CD4-positive, alpha-beta T cell treated with Interleukin-17A for 1 hour (primary cell): ENCODE results near the gene ADGRA1.
"Not testable (repeated sequence)": the region's sequence is repeated elsewhere in the genome, so short reads cannot be mapped to it uniquely, and the experiment has no call there.

Source experiments
- DNase-seq: peaks from one replicate; pipeline ENCODE4 v3.0.0-alpha.2; 2020

ADGRA1 gene

GRCh38 chr10:133097961-133098360 lies 10.2 kb downstream of the ADGRA1 start:
- no peak for DNase-seq

GRCh38 chr10:133098426-133099124 lies 10.9 kb downstream of the ADGRA1 start:
- no peak for DNase-seq

DNA sequence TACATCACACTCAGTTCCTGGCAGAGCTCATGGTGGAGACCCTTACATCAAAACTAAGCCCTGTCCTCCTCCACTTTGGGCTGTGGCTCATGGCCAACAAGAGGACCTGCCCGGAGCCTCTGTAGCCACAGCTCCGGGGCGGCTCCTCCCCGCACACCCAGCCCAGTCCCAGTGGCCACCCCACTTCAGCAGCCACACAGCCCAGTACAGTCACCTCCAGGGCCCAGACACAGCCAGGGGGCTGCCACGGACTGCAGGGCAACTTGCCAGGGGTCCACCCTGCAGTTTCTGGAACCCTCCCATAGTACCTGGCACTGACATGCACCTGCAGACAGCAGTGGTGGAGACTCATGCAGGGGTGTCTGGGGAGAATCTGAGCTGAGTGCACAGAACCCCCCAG lies 11.8 kb downstream of the ADGRA1 start:
- no peak for DNase-seq

GRCh38 chr10:133100186-133100585 lies 12.5 kb downstream of the ADGRA1 start:
- no peak for DNase-seq

GRCh38 chr10:133100706-133101415 lies 13.1 kb downstream of the ADGRA1 start:
- no peak for DNase-seq

- DNase-seq: no peak
These were observed 13.7 kb downstream of the ADGRA1 start for GRCh38 chr10:133101416-133101810.

DNA sequence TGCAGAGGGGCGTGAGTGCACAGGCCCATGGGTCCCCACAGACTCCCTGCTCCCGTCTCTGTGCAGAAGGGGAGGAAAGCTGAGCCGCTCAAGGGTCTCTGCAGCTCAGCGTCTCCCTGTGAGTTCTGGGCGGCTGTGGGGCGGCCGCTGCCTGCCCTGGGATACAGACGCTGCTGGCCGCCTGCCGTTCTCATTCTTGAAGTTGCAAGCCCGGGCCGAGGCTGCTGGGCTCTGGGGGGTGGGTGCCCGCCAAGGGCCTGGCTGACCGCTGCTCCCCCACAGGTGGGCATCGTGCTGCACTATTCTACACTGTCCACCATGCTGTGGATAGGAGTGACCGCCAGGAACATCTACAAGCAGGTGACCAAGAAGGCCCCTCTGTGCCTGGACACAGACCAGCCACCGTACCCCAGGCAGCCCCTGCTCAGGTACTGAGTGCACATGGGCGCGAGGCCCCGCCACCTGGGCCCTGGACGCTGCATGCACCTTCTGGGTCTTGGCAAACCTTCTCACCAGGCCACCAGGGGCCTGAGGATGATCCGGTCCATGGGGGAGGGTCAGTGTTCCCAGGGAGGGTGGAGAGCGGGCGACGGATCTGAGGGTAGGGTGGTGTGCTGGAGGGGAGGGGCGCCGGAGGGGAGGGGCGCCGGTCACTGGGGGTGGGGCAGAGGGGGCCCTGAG lies 14.8 kb downstream of the ADGRA1 start:
- no peak for DNase-seq

DNA sequence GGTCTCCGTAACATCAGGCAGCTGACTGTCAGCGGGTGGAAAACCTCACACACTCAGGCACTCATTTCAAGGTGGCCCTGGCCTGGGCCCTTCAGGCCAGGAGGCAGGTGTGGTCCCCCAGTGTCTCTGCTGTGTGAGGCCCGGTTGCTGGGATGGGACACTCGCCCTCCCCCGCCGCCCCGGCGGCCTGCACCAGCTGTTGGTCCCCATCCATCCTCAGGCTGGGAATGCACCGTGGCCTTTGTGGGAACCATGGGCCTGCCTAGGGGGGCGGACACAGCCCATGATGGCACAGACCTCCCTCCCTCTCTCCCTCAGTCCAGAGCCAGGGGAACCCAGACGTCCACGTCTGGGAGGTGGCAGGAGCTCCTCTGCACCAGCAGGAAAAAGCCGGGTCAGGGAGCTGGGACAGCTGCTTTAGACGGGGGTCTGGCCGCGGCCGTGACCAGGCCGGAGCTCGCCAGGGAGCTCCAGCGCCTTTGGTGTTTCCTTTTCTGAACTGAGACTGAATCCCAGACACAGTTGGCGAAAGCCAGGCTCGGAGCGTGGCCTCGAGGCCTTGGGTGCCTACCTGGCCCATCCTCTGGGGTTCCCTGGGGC lies 15.7 kb downstream of the ADGRA1 start:
- no peak for DNase-seq

DNA sequence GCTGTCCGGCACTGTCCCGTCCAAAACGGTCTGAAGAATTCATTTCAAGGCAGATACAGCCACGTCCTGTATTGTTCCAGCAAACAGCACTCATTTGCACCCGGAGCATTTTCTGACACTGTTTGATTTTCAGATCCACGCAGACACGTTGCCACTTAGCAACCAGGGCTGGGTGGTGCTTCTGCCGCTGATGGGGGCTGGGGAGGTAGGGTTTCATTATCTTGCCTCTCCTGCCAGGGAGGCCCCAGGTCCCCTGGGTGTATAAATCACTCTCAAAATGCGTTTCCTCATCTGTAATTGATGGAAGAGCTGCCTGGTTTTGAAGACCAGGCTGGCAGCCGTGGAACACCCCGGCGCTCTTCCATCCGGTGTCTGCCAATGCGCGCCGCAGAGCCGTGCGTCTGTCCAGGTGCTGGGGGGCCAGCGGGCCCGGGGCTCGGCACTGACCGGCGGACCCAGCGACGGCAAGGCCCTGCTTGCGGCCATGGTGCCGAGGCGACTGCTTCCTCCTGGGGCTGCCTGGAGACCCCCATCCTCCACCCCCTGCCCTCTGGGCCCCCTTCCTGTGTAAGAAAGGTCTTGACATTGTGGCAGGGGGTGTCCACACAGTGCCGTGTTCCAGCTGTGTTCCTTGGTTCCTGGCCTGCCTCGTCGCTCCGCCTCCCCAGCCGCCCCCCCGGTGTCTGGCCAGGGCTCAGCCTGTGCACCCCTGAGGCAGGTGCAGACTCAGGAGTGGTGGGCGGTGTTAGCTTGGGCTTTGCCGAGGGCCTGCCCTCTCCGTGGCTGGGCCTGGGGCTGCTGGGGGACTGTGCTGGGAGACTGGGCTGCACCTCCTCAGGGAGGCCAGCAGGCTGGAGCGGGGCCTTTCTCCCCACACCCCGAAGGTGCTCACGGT lies 16.6 kb downstream of the ADGRA1 start:
- no peak for DNase-seq

- DNase-seq: no peak
These were observed 17.4 kb downstream of the ADGRA1 start for GRCh38 chr10:133104963-133105640.

DNA sequence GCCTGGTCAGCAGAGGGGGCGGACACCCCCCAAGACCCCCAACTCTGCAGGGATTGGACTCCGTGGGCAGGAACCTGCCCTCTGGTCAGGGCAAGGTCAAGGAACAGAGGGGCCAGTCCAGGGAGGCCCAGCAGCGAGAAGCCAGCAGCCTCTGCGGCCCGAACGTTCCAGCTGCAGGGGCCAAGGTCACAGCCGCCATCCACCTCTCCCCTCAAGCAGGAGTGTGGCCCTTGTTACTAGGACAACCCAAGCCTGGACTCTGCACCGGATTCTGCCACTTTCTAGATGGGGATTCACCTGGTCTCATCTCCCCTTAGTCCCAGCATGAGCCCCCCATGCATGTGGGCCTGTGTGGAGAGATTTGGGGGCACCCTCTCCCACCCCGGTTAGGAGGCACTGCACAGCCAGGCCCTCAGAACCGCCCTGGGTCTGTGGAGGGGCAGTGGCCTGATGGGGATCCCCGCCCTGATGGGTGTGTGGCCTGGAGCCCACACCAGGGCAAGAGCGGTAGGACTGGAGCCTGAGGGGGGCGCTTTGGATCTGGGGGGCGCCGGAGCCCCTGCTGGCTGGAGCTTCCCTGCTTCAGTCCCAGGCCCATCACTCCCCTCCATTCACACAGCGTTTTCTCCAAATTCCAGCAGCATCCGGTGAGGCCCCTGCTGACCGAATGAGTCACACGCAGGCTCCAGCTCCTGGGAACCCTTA lies 18.1 kb downstream of the ADGRA1 start:
- DNase-seq: no peak

GRCh38 chr10:133106516-133106915 lies 18.8 kb downstream of the ADGRA1 start:
- DNase-seq: no peak

DNA sequence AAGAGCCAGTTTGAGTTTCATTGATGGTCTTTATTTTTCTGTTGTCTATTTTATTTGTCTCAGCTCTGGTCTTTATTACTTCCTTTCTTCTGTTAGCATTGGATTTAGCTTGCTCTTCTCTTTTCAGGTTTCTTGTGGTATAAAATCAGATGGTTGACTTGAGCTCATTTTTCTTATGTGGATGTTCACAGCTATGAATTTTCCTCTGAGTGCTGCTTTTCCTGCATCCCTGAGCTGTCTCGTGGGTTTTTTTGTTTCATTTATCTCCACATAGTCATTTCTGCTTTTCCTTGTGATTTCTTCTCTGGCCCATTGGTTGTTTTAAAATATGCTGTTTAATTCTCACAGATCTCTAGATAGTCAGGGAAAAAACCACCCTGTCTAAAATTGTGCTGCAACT lies 19.7 kb downstream of the ADGRA1 start:
- DNase-seq: no peak

DNA sequence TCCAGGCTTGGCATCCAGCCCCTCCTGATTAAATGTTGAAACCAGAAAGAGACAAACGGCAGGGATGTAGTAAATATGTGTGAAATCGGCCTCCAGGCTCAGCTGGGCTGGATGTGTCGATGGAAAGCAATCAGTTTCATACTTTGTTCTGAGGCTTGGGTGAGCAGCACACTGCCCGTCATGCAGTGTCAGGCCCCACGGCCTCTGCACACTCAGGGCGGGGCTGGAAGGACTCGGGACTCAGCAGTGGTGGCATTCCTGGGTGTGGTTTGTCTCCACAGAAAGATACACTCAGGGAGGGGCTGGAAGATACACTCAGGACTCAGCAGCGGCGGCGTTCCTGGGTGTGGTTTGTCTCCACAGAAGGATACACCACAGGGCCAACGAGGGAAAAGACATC lies 22.0 kb downstream of the ADGRA1 start:
- DNase-seq: no peak

GRCh38 chr10:133110133-133110532 lies 22.4 kb downstream of the ADGRA1 start:
- DNase-seq: no peak

GRCh38 chr10:133110609-133111275 lies 23.0 kb downstream of the ADGRA1 start:
- DNase-seq: no peak

- DNase-seq: not testable (repeated sequence)
These were observed 23.9 kb downstream of the ADGRA1 start for GRCh38 chr10:133111640-133112039.

GRCh38 chr10:133113146-133113830 lies 25.6 kb downstream of the ADGRA1 start:
- DNase-seq: no peak

- DNase-seq: no peak
These were observed 26.1 kb downstream of the ADGRA1 start for GRCh38 chr10:133113847-133114246.

GRCh38 chr10:133114251-133114650 lies 26.5 kb downstream of the ADGRA1 start:
- no peak for DNase-seq
